Fibroblast of skin of back (primary cell): Measurements from ENCODE around the gene KRT6C.
A peak's percentile ranks its signal among the peaks of the same experiment; 100 is the strongest.
"Not testable (repeated sequence)": the region's sequence is repeated elsewhere in the genome, so short reads cannot be mapped to it uniquely, and the experiment has no call there.

Experiments used
- DNase-seq: peaks from one replicate; pipeline ENCODE4 v3.0.0-alpha.2; 2013

KRT6C gene

GRCh38 chr12:52499806-52500560 is 26.4 kb upstream of the KRT6C start:
- peak; percentile 85 for DNase-seq

GRCh38 chr12:52498946-52499345 is 25.3 kb upstream of the KRT6C start:
- no peak for DNase-seq

- no peak for DNase-seq
Measured at GRCh38 chr12:52497975-52498374, 24.4 kb upstream of the KRT6C start.

GRCh38 chr12:52496590-52497071 is 23.0 kb upstream of the KRT6C start:
- DNase-seq: peak; percentile 92

- DNase-seq: no peak
Measured at GRCh38 chr12:52496054-52496453, 22.4 kb upstream of the KRT6C start.

GRCh38 chr12:52495389-52495788 is 21.8 kb upstream of the KRT6C start:
- DNase-seq: peak; percentile 26

GRCh38 chr12:52494518-52494917 is 20.9 kb upstream of the KRT6C start:
- DNase-seq: peak; percentile 76

GRCh38 chr12:52494100-52494499 is 20.5 kb upstream of the KRT6C start:
- DNase-seq: no peak

GRCh38 chr12:52493172-52493571 is 19.6 kb upstream of the KRT6C start, which contains the start of gene KRT6A:
KRT6A (minus strand) TSS chr12:52493257; CDS start chr12:52493188, 69 bp downstream.
- no peak for DNase-seq

GRCh38 chr12:52492405-52492804 is 18.8 kb upstream of the KRT6C start:
- DNase-seq: not testable (repeated sequence)

GRCh38 chr12:52491495-52491894 is 17.9 kb upstream of the KRT6C start:
- DNase-seq: not testable (repeated sequence)

- no peak for DNase-seq
Measured at GRCh38 chr12:52488736-52489135, 15.1 kb upstream of the KRT6C start.

- not testable (repeated sequence) for DNase-seq
Measured at GRCh38 chr12:52487744-52488443, 14.3 kb upstream of the KRT6C start.

- no peak for DNase-seq
Measured at GRCh38 chr12:52487211-52487610, 13.6 kb upstream of the KRT6C start.

GRCh38 chr12:52486166-52487105 is 12.8 kb upstream of the KRT6C start:
- no peak for DNase-seq

- no peak for DNase-seq
Measured at GRCh38 chr12:52480073-52480472, 6.5 kb upstream of the KRT6C start.

- DNase-seq: no peak
Measured at GRCh38 chr12:52477651-52478050, 4.0 kb upstream of the KRT6C start.

GRCh38 chr12:52474212-52474611 is 607 bp upstream of the KRT6C start:
- DNase-seq: no peak

- no peak for DNase-seq
Measured at GRCh38 chr12:52469853-52470252, 3.8 kb downstream of the KRT6C start.

GRCh38 chr12:52464897-52465296 is 8.7 kb downstream of the KRT6C start:
- no peak for DNase-seq

- no peak for DNase-seq
Measured at GRCh38 chr12:52461693-52462092, 11.9 kb downstream of the KRT6C start.

- DNase-seq: no peak
Measured at GRCh38 chr12:52458861-52459260, 14.7 kb downstream of the KRT6C start.

- DNase-seq: no peak
Measured at GRCh38 chr12:52455821-52456220, 17.8 kb downstream of the KRT6C start.
